WERI-Rb-1 (cell line): Measurements from ENCODE around the gene MIER1.
"Not testable (repeated sequence)": the region's sequence is repeated elsewhere in the genome, so short reads cannot be mapped to it uniquely, and the experiment has no call there.

Experiments used
- DNase-seq: peaks from one replicate; pipeline ENCODE4 v3.0.0-alpha.2; 2020
- H3K27ac ChIP-seq: fragments of 250-450 bp; sonication (Bioruptor Pico); 2 replicates; pipeline ENCODE4 v1.5.1; 2020; ENCODE audit warnings: mild to moderate bottlenecking, moderate library complexity
- H3K27me3 ChIP-seq: fragments of 250-450 bp; sonication (Bioruptor Pico); 2 replicates; pipeline ENCODE4 v1.5.1; 2021; ENCODE audit warnings: mild to moderate bottlenecking, low read depth, moderate library complexity; ENCODE audit not compliant: insufficient read depth, severe bottlenecking
- H3K36me3 ChIP-seq: fragments of 250-450 bp; sonication (Bioruptor Pico); 2 replicates; pipeline ENCODE4 v1.5.1; 2020; ENCODE audit warnings: mild to moderate bottlenecking, moderate library complexity
- H3K4me3 ChIP-seq: 2 replicates; pipeline ENCODE4 v1.5.1; 2011; ENCODE audit warnings: low read depth, mild to moderate bottlenecking, control low read depth, low read length
- H3K9me3 ChIP-seq: fragments of 250-450 bp; sonication (Bioruptor Pico); 2 replicates; pipeline ENCODE4 v1.5.1; 2021; ENCODE audit warnings: mild to moderate bottlenecking, moderate library complexity; ENCODE audit not compliant: severe bottlenecking
- TF ChIP-seq, protein P1 (sequence below): IDR thresholded peaks from 2 replicates; pipeline ENCODE4 v1.5.1; 2011; ENCODE audit warnings: low read depth, mild to moderate bottlenecking, control low read depth, inconsistent platforms, low read length

The MIER1 gene

DNA sequence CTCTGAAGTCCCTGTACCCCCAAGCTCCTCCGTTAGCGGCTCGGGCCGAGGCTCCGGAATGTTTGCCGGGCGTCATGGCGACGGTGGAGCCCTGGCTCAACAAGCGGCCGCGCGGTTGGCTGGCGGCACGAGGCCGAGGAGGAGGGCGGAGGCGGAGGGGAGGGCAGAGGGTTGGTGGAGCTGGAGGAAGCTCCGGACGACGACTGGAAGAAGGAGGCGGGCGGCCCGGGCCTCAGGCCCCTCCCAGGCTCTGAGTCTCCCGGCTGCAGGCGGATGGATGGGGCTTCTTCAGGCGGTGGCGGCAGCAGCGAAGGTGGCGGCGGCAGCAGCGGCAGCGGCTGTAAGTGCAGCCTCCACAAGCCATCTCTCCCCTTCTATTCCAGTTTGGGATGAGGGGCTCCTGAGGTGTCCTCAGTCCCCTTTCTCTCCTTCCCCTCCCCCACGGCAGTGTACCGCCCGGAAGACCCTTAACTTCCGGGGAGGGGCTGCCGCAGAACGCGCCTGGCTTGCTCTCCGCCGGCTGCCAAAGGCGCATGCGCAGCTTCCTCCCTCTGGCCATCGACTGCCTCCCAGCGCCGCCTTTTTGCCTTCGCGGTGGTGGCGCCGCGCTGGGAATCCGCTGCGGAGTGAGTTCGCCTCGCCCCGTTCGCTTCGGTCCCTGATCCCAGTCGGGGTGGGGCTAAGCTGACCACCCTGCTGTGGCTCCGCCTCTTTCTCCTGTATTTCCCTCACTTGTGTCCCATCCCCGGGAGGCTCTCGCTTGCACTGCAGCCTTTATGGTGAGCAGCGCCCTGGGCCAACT is at the start of gene MIER1, which contains the start of gene DNAI4:
Gene MIER1, plus strand, starts transcription at position 235 of the 802 bp plus-strand sequence. Its CDS starts 39 bp downstream, at position 274.
Gene DNAI4, minus strand, starts transcription at position 101 of the 802 bp plus-strand sequence. Its CDS starts 25 bp downstream, at position 76.
- Histone ChIP-seq H3K36me3 (peaks cover 8% of the 10 kb centered on the region), H3K4me3 (peak within 1 kb of the TSS; percentile 98), H3K27ac (peak within 1 kb of the TSS; percentile 90), H3K9me3 (no peaks in the 10 kb centered on the region), H3K27me3 (no peaks in the 10 kb centered on the region)
- DNase-seq, result peak; percentile 98
- TF ChIP-seq, protein P1, sequence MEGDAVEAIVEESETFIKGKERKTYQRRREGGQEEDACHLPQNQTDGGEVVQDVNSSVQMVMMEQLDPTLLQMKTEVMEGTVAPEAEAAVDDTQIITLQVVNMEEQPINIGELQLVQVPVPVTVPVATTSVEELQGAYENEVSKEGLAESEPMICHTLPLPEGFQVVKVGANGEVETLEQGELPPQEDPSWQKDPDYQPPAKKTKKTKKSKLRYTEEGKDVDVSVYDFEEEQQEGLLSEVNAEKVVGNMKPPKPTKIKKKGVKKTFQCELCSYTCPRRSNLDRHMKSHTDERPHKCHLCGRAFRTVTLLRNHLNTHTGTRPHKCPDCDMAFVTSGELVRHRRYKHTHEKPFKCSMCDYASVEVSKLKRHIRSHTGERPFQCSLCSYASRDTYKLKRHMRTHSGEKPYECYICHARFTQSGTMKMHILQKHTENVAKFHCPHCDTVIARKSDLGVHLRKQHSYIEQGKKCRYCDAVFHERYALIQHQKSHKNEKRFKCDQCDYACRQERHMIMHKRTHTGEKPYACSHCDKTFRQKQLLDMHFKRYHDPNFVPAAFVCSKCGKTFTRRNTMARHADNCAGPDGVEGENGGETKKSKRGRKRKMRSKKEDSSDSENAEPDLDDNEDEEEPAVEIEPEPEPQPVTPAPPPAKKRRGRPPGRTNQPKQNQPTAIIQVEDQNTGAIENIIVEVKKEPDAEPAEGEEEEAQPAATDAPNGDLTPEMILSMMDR, result no peak

DNA sequence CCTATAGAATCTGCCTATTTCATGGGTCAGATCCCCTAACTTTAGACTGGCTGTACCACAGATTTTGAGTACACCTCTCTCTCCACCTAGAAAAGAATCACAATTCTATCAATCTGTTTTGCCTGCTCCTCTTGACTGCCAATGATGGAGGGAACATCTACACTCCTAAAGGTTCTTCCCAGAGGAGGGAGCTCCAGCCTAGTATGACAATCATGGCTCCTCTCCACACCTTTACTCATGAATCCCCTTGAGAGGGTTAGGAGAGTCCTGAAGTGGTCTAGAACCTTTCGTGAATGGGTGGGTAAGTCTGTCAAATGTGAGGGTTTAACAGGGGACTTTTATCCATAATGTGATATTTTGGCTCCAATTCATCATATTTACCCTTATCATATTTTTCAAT is 48.1 kb upstream of the MIER1 start:
- Histone ChIP-seq H3K4me3 (no peak overlapping the region), H3K9me3 (peaks cover 7% of the 10 kb centered on the region), H3K27me3 (no peaks in the 10 kb centered on the region), H3K27ac (no peak overlapping the region), H3K36me3 (no peaks in the 10 kb centered on the region)
- no peak for DNase-seq
- TF ChIP-seq, protein P1, result no peak

DNA sequence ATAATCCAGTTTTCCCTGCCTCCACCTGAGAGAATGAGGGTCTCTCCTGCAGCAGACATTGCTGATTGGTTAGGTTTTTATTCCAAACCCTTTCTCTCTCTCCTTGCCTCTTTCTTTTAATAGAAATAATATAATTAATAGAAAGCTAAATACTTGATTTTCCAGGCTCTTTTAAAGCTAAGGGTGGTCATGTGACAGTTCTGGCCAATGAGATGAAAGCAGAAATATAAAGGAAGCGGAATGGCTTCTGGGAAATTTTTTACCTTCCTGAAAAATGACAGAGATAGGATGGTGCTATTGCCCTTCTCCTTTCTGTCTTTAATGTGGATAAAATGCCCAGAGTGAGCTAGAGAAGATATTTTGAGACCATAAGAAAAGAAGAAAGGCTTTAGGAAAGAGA is 35.8 kb upstream of the MIER1 start:
- Histone ChIP-seq H3K27ac (no peak overlapping the region), H3K9me3 (no peaks in the 10 kb centered on the region), H3K27me3 (no peaks in the 10 kb centered on the region), H3K36me3 (no peaks in the 10 kb centered on the region), H3K4me3 (no peak overlapping the region)
- TF ChIP-seq, protein P1, result no peak
- no peak for DNase-seq

DNA sequence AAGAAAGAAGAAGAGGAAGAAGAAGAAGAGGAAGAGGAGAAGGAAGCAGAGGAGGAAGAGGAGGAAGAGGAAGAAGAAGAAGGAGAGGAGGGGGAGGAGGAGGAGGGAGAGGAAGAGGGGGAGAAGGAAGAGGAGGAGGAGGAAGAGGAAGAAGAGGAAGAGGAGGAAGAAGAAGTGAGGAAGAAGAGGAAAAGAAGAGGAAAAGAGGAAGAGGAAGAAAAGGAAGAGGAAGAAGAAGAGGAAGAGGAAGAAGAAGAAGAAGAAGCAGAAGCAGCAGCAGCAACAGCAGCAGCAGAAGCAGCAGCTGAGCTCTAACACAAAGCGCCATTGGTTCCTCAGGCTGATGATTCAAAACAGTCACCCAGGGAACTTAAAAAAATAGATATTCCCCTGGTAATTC is 34.2 kb upstream of the MIER1 start:
- no peaks in the 10 kb centered on the region for H3K36me3 ChIP-seq
- TF ChIP-seq, protein P1, result no peak
- no peak overlapping the region for H3K27ac ChIP-seq
- H3K9me3 ChIP-seq, result no peaks in the 10 kb centered on the region
- no peaks in the 10 kb centered on the region for H3K27me3 ChIP-seq
- H3K4me3 ChIP-seq, result no peak overlapping the region
- no peak for DNase-seq

DNA sequence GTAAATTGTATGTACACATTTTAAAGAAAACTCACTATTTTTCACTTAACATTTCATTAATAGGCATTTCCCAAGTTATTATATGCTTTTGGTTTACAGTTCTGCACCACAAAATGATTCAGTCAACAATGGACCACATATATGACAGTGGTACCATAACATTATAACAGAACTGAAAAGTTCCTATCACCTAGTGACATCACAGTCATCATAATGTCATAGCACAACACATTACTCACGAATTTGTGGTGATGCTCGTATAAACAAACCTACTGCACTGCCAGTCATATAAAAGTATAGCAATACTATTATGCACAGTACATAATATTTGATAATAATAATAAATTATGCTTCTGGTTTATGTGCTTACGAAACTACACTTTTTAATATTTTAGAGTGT is 31.1 kb upstream of the MIER1 start:
- no peak overlapping the region for H3K27ac ChIP-seq
- no peaks in the 10 kb centered on the region for H3K36me3 ChIP-seq
- H3K27me3 ChIP-seq, result no peaks in the 10 kb centered on the region
- no peak overlapping the region for H3K4me3 ChIP-seq
- DNase-seq, result no peak
- H3K9me3 ChIP-seq, result no peaks in the 10 kb centered on the region
- TF ChIP-seq, protein P1, result no peak

DNA sequence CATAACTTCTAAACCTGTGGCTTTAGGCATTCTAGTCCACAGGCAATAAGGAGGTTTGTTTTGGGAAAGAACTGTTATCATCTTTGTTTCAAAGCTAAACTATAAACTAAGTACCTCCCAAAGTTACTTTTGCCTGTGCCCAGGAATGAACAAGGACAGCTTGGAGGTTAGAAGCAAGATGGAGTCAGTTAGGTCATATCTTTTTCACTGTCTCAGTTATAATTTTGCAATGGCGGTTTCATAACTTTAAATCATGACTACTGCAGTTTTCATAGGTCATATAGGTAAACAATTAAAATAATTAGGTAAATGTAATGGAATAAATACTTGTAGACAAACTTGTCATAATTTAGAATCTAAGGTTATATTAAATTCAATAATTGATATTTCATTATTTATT is 9.6 kb upstream of the MIER1 start:
- DNase-seq, H3K9me3 ChIP-seq, H3K4me3 ChIP-seq, H3K27ac ChIP-seq, H3K36me3 ChIP-seq, H3K27me3 ChIP-seq: not testable (repeated sequence)
